HEK293 (cell line): ENCODE data around the gene ALDH4A1.

Source experiments
- CTCF ChIA-PET: fragments of 350-600 bp; formaldehyde crosslinking; extraction: SDS; loops from one replicate; lab custom pipeline; 2021; ENCODE audit warnings: antibody characterized with exemption; lab: Yijun Ruan, JAX
- POLR2A ChIA-PET: fragments of 300-600 bp; formaldehyde crosslinking; extraction: SDS; loops from one replicate; lab custom pipeline; 2020; ENCODE audit warnings: antibody characterized with exemption, inconsistent platforms; lab: Yijun Ruan, JAX
- H3K27ac ChIP-seq: fragments of 200-500 bp; sonication (Bioruptor generic); 2 replicates; pipeline ENCODE4 v1.5.1; 2014; ENCODE audit warnings: low read depth, low read length, control low read depth, inconsistent platforms; ENCODE audit errors: extremely low read depth
- H3K36me3 ChIP-seq, 2 experiments: fragments of 200-500 bp in 1 of 2; sonication (Bioruptor generic) in 1 of 2; 1 replicate in 1 of 2; 2 replicates in 1 of 2; pipeline ENCODE4 v1.5.1; 2014 to 2017; ENCODE audit warnings: inconsistent platforms in 2 of 2, low read length in 2 of 2; ENCODE audit not compliant: control insufficient read depth in 2 of 2, insufficient read depth in 1 of 2
- H3K4me1 ChIP-seq: fragments of 200-500 bp; sonication (Bioruptor generic); 2 replicates; pipeline ENCODE4 v1.5.1; 2014; ENCODE audit warnings: mild to moderate bottlenecking, low read length, inconsistent platforms; ENCODE audit not compliant: control insufficient read depth, insufficient read depth
- H3K4me3 ChIP-seq: 2 replicates; pipeline ENCODE4 v1.5.1; 2011; ENCODE audit warnings: low read depth, mild to moderate bottlenecking, control low read depth, low read length, moderate library complexity
- H3K9me3 ChIP-seq: fragments of 200-500 bp; sonication (Bioruptor generic); 2 replicates; pipeline ENCODE4 v1.5.1; 2014; ENCODE audit warnings: low read depth, low read length, inconsistent platforms; ENCODE audit not compliant: control insufficient read depth, insufficient read depth
- GLIS1 ChIP-seq: fragments of 450-650 bp; formaldehyde crosslinking; IDR thresholded peaks from 2 replicates; pipeline ENCODE4 v1.5.1; 2016; ENCODE audit warnings: missing biosample characterization, missing genetic modification characterization
- GLIS2 ChIP-seq: fragments of 450-650 bp; formaldehyde crosslinking; IDR thresholded peaks from 2 replicates; pipeline ENCODE4 v1.5.1; 2016; ENCODE audit warnings: missing biosample characterization, missing genetic modification characterization
- KLF16 ChIP-seq: fragments of 450-650 bp; formaldehyde crosslinking; IDR thresholded peaks from 2 replicates; pipeline ENCODE4 v1.5.1; 2017; ENCODE audit warnings: missing biosample characterization, missing genetic modification characterization
- KLF9 ChIP-seq: fragments of 450-650 bp; formaldehyde crosslinking; IDR thresholded peaks from 2 replicates; pipeline ENCODE4 v1.5.1; 2016; ENCODE audit warnings: missing biosample characterization, missing genetic modification characterization, low read depth
- MEIS1 ChIP-seq: sonication (generic); formaldehyde crosslinking; IDR thresholded peaks from 2 replicates; pipeline ENCODE4 v1.8.1; 2022; ENCODE audit warnings: missing genetic modification reagents, mild to moderate bottlenecking, borderline replicate concordance
- PRDM1 ChIP-seq: fragments of 450-650 bp; formaldehyde crosslinking; IDR thresholded peaks from 2 replicates; pipeline ENCODE4; 2016; ENCODE audit warnings: missing biosample characterization, missing genetic modification characterization
- SP7 ChIP-seq: fragments of 450-650 bp; formaldehyde crosslinking; IDR thresholded peaks from 2 replicates; pipeline ENCODE4 v1.5.1; 2016; ENCODE audit warnings: missing biosample characterization, missing genetic modification characterization
- ZBTB20 ChIP-seq: fragments of 450-650 bp; formaldehyde crosslinking; IDR thresholded peaks from 2 replicates; pipeline ENCODE4 v1.5.1; 2016; ENCODE audit warnings: missing biosample characterization, missing genetic modification characterization
- ZNF366 ChIP-seq: fragments of 450-650 bp; formaldehyde crosslinking; conservative IDR thresholded peaks from 2 replicates; pipeline ENCODE4 v1.5.1; 2016; ENCODE audit warnings: missing biosample characterization, missing genetic modification characterization
- ZNF558 ChIP-seq: fragments of 450-650 bp; formaldehyde crosslinking; IDR thresholded peaks from 2 replicates; pipeline ENCODE4 v1.5.1; 2016; ENCODE audit warnings: missing biosample characterization, missing genetic modification characterization
- ZNF596 ChIP-seq: fragments of 450-650 bp; IDR thresholded peaks from 2 replicates; pipeline ENCODE4 v1.5.0; 2018; ENCODE audit warnings: missing biosample characterization, mild to moderate bottlenecking, missing genetic modification characterization, moderate library complexity
- ZNF600 ChIP-seq: fragments of 450-650 bp; formaldehyde crosslinking; IDR thresholded peaks from 2 replicates; pipeline ENCODE4 v1.5.1; 2016; ENCODE audit warnings: missing biosample characterization, missing genetic modification characterization
- ZNF629 ChIP-seq: fragments of 450-650 bp; formaldehyde crosslinking; IDR thresholded peaks from 2 replicates; pipeline ENCODE4 v1.5.1; 2017; ENCODE audit warnings: missing biosample characterization, missing genetic modification characterization
- TF ChIP-seq, protein P1 (sequence below): fragments of 450-650 bp; formaldehyde crosslinking; IDR thresholded peaks from 2 replicates; pipeline ENCODE4 v1.5.1; 2016; ENCODE audit warnings: missing biosample characterization, missing genetic modification characterization, low read depth
- TF ChIP-seq, protein P2 (sequence below): fragments of 450-650 bp; formaldehyde crosslinking; IDR thresholded peaks from 2 replicates; pipeline ENCODE4 v1.5.1; 2017; ENCODE audit warnings: missing biosample characterization, missing genetic modification characterization
- TF ChIP-seq, protein P3 (sequence below): fragments of 450-650 bp; formaldehyde crosslinking; IDR thresholded peaks from 2 replicates; pipeline ENCODE4 v1.5.1; 2016; ENCODE audit warnings: missing biosample characterization, missing genetic modification characterization

ALDH4A1 gene

GRCh38 chr1:18945401-18945849 lies 43.1 kb upstream of the ALDH4A1 start (continued):
- TF ChIP-seq KLF9: 0 out of 2 replicates have a peak, but pooled peaks have one; percentile 10
- peak; percentile 57 for TF ChIP-seq GLIS2 (tag by site-specific recombination)
- TF ChIP-seq ZNF596 (tag by site-specific recombination): peak; percentile 65; the same call in 1 of the 2 replicates
- peak; percentile 56 for TF ChIP-seq SP7 (tag by site-specific recombination)
- TF ChIP-seq GLIS1: peak; percentile 69

DNA sequence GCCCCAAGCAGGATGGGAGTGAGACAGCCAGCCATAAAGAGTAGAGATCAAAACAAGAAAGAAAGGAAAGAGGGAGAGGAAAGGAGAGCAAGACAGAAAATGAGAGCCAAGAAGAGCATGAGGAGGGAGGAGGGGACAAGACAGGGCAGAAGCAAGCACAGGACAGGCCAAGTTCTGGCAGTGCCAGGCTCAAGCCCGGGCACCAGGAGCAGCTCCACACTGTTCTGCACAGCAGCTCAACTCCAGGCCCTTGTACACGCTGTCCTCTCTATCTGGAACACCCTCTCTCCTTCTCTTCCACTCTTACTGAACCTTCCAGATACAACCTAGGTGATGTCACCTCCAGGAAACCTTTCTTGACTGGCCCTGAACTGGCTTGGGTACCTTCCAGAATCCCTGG lies 42.5 kb upstream of the ALDH4A1 start:
- Histone ChIP-seq H3K4me3 (no peak overlapping the region), H3K4me1 (peaks cover 21% of the 10 kb centered on the region), H3K36me3 (peaks cover 0 to 4% of the 10 kb centered on the region in 2 experiments; a peak in 1 of 3 replicates), H3K9me3 (no peaks in the 10 kb centered on the region), H3K27ac (peak overlapping the region; percentile 29; the same call in 1 of the 2 replicates)
- ChIA-PET POLR2A (interaction anchor here (1.3 to 3.0 kb wide), 5 partner anchors 11 to 65 kb away, joined by 3 to 22 read pairs (median 4); partner anchors contain the start of genes ALDH4A1 and IFFO2), CTCF (interaction anchor here (0.6 to 5.4 kb wide), 5 partner anchors 10 to 60 kb away, joined by 3 to 59 read pairs (median 3); no protein-coding TSS in a partner anchor)
- TF ChIP-seq ZNF366 (tag by site-specific recombination) (peak; percentile 63), PRDM1 (peak; percentile 96), ZNF629 (tag by site-specific recombination) (no peak), ZNF600 (peak; percentile 60), ZBTB20 (tag by site-specific recombination) (peak; percentile 37; the same call in 1 of the 2 replicates), ZNF558 (no peak)
- TF ChIP-seq, protein P1, sequence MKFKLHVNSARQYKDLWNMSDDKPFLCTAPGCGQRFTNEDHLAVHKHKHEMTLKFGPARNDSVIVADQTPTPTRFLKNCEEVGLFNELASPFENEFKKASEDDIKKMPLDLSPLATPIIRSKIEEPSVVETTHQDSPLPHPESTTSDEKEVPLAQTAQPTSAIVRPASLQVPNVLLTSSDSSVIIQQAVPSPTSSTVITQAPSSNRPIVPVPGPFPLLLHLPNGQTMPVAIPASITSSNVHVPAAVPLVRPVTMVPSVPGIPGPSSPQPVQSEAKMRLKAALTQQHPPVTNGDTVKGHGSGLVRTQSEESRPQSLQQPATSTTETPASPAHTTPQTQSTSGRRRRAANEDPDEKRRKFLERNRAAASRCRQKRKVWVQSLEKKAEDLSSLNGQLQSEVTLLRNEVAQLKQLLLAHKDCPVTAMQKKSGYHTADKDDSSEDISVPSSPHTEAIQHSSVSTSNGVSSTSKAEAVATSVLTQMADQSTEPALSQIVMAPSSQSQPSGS (tag by site-specific recombination): peak; percentile 53; the same call in 1 of the 2 replicates

DNA sequence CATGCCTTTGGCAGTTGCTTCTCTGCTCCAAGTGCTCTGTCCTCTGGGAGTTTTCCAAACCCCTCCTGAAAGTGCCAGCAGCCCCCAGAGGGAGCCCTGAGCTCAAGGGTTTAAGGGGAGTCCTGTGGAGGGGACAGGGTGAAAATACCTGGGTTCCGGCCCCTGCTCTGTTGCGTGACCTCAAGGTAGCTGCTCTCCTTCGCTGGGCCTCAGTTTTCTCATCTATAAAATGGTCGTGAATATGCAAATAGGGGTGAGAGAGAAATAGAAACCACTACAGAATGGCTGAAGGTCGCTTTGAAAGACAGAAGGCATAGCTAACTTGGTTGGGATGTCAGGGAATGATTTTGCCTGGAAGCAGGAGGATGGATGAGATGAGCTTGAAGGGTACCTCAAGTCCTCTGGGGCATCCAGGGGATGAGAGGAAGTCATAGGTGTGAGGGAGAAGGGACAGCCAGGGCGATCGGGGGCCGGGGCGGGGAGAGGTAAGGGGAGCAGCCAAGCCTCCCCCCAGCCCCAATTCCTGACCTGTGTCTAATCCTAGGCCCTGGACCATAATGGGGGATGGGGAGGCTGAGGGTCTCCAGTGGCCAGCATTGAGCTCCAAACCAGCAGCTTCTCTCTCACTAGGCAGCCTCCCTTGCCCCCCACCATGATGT lies 41.7 kb upstream of the ALDH4A1 start:
- CTCF ChIA-PET: interaction anchor here (0.6 to 5.4 kb wide), 6 partner anchors 10 to 59 kb away, joined by 3 to 59 read pairs (median 4); no protein-coding TSS in a partner anchor
- H3K27ac ChIP-seq: no peak overlapping the region
- TF ChIP-seq, protein P2, sequence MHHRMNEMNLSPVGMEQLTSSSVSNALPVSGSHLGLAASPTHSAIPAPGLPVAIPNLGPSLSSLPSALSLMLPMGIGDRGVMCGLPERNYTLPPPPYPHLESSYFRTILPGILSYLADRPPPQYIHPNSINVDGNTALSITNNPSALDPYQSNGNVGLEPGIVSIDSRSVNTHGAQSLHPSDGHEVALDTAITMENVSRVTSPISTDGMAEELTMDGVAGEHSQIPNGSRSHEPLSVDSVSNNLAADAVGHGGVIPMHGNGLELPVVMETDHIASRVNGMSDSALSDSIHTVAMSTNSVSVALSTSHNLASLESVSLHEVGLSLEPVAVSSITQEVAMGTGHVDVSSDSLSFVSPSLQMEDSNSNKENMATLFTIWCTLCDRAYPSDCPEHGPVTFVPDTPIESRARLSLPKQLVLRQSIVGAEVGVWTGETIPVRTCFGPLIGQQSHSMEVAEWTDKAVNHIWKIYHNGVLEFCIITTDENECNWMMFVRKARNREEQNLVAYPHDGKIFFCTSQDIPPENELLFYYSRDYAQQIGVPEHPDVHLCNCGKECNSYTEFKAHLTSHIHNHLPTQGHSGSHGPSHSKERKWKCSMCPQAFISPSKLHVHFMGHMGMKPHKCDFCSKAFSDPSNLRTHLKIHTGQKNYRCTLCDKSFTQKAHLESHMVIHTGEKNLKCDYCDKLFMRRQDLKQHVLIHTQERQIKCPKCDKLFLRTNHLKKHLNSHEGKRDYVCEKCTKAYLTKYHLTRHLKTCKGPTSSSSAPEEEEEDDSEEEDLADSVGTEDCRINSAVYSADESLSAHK (tag by site-specific recombination): 0 out of 2 replicates have a peak, but pooled peaks have one; percentile 49
- TF ChIP-seq, protein P3, sequence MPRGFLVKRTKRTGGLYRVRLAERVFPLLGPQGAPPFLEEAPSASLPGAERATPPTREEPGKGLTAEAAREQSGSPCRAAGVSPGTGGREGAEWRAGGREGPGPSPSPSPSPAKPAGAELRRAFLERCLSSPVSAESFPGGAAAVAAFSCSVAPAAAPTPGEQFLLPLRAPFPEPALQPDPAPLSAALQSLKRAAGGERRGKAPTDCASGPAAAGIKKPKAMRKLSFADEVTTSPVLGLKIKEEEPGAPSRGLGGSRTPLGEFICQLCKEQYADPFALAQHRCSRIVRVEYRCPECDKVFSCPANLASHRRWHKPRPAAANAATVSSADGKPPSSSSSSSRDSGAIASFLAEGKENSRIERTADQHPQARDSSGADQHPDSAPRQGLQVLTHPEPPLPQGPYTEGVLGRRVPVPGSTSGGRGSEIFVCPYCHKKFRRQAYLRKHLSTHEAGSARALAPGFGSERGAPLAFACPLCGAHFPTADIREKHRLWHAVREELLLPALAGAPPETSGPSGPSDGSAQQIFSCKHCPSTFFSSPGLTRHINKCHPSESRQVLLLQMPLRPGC (tag by site-specific recombination): no peak
- TF ChIP-seq KLF16 (tag by site-specific recombination) (no peak), MEIS1 (CRISPR knock-in tag) (no peak)
- peaks cover 0 to 4% of the 10 kb centered on the region in 2 experiments; a peak in 1 of 3 replicates for H3K36me3 ChIP-seq
- H3K4me3 ChIP-seq: no peak overlapping the region
- H3K9me3 ChIP-seq: no peaks in the 10 kb centered on the region
- H3K4me1 ChIP-seq: peaks cover 21% of the 10 kb centered on the region
- POLR2A ChIA-PET: interaction anchor here (3.0 kb wide), 1 partner anchor 12 kb away, joined by 22 read pairs; the partner anchor contains the start of gene IFFO2
